ENCODE data around the gene DOCK3.

- no peak for TF ChIP-seq TAF1 (IDR thresholded peaks at IDR 0.05; ENCODE audit: borderline replicate concordance, insufficient read depth, low read length)
- no peak for TF ChIP-seq SIN3A (IDR thresholded peaks at IDR 0.05; ENCODE audit: borderline replicate concordance, insufficient read depth, low read length)
- TF ChIP-seq REST (IDR thresholded peaks at IDR 0.05; ENCODE audit: insufficient read depth in 1 of 2, low read depth in 2 of 2, low read length in 2 of 2), result no peak
- no peak for TF ChIP-seq POLR2AphosphoS5 (IDR thresholded peaks at IDR 0.05; ENCODE audit: low read depth, low read length)
- TF ChIP-seq FOXP2 (optimal IDR thresholded peaks at IDR 0.05; ENCODE audit: borderline replicate concordance, extremely low read depth, extremely low read length, insufficient read depth), result no peak
These were observed 249.2 kb downstream of the DOCK3 start for GRCh38 chr3:50923955-50924354.

All from PFSK-1 (cell line).